GM12878 (cell line): ENCODE measurements around the gene CCNL2. TPM values are rescaled to one million over a fixed set of nuclear protein-coding genes. Genes with fewer than 3 reads are reported as not detected.

Source experiments
- CBX3 ChIP-seq: fragments of 200-600 bp; sonication (generic); IDR thresholded peaks from 2 replicates; pipeline ENCODE4 v1.6.1; 2016; ENCODE audit warnings: low read depth, borderline replicate concordance
- CEBPB ChIP-seq, 2 experiments: fragments of 150-350 bp in 1 of 2; IDR thresholded peaks; 2 replicates each; pipeline ENCODE4 v1.6.1; 2012 to 2014; ENCODE audit warnings: low read depth in 2 of 2, low read length in 2 of 2, borderline replicate concordance in 1 of 2, inconsistent platforms in 1 of 2
- CREB1 ChIP-seq: IDR thresholded peaks from 2 replicates; pipeline ENCODE4 v1.6.1; 2012; ENCODE audit warnings: low read depth, mild to moderate bottlenecking, inconsistent platforms
- CREM ChIP-seq: IDR thresholded peaks from 2 replicates; pipeline ENCODE4 v1.6.1; 2014; ENCODE audit warnings: antibody characterized with exemption, low read depth
- ETV6 ChIP-seq, 2 experiments: fragments of 450-650 bp in 1 of 2; IDR thresholded peaks in 1 of 2; conservative IDR thresholded peaks in 1 of 2; 2 replicates each; pipeline ENCODE4 v1.6.1; 2014; ENCODE audit warnings: antibody characterized with exemption in 1 of 2, borderline replicate concordance in 1 of 2, low read depth in 1 of 2, mild to moderate bottlenecking in 1 of 2, moderate library complexity in 1 of 2
- HCFC1 ChIP-seq: fragments of 150-350 bp; IDR thresholded peaks from 2 replicates; pipeline ENCODE4 v1.6.1; 2014; ENCODE audit warnings: low read length
- KLF5 ChIP-seq: fragments of 450-650 bp; IDR thresholded peaks from 2 replicates; pipeline ENCODE4 v1.6.1; 2014; ENCODE audit warnings: mild to moderate bottlenecking; ENCODE audit not compliant: partially characterized antibody
- MEF2B ChIP-seq: fragments of 450-650 bp; IDR thresholded peaks from 2 replicates; pipeline ENCODE4 v1.6.1; 2018; ENCODE audit warnings: mild to moderate bottlenecking, moderate library complexity; ENCODE audit not compliant: partially characterized antibody, poor library complexity, severe bottlenecking
- NFYA ChIP-seq: IDR thresholded peaks from 2 replicates; pipeline ENCODE4 v1.6.1; 2011; ENCODE audit warnings: low read depth, mild to moderate bottlenecking, low read length, improper control_type of control experiment, borderline replicate concordance
- NFYB ChIP-seq: IDR thresholded peaks from 2 replicates; pipeline ENCODE4 v1.6.1; 2011; ENCODE audit warnings: low read depth, mild to moderate bottlenecking, low read length, improper control_type of control experiment, moderate library complexity; ENCODE audit not compliant: insufficient read depth
- NKRF ChIP-seq: fragments of 450-650 bp; conservative IDR thresholded peaks from 2 replicates; pipeline ENCODE4 v1.6.1; 2017; ENCODE audit warnings: mild to moderate bottlenecking, moderate library complexity
- PAX5 ChIP-seq: IDR thresholded peaks from 2 replicates; pipeline ENCODE4 v1.6.1; 2011; ENCODE audit warnings: low read depth, low read length, borderline replicate concordance
- RAD21 ChIP-seq: IDR thresholded peaks from 2 replicates; pipeline ENCODE4 v1.6.1; 2011; ENCODE audit warnings: mild to moderate bottlenecking, low read depth, low read length, moderate library complexity; ENCODE audit not compliant: insufficient read depth
- SKIL ChIP-seq: fragments of 450-650 bp; IDR thresholded peaks from 2 replicates; pipeline ENCODE4 v1.6.1; 2017; ENCODE audit warnings: mild to moderate bottlenecking, low read depth, inconsistent platforms; ENCODE audit not compliant: poor library complexity, severe bottlenecking
- SMAD1 ChIP-seq: fragments of 450-650 bp; IDR thresholded peaks from 2 replicates; pipeline ENCODE4 v1.6.1; 2018; ENCODE audit warnings: mild to moderate bottlenecking, low read depth; ENCODE audit not compliant: partially characterized antibody
- SPI1 ChIP-seq: IDR thresholded peaks from 2 replicates; pipeline ENCODE4 v1.6.1; 2011; ENCODE audit warnings: low read depth, mild to moderate bottlenecking, low read length, moderate library complexity, borderline replicate concordance; ENCODE audit not compliant: insufficient read depth
- SREBF1 ChIP-seq: IDR thresholded peaks from 2 replicates; pipeline ENCODE4 v1.6.1; 2012; ENCODE audit warnings: mild to moderate bottlenecking, low read length
- SRF ChIP-seq, 2 experiments: IDR thresholded peaks; 2 replicates each; pipeline ENCODE4 v1.6.1; 2011; ENCODE audit warnings: low read depth in 2 of 2, low read length in 2 of 2, mild to moderate bottlenecking in 1 of 2, moderate library complexity in 1 of 2
- STAT3 ChIP-seq: IDR thresholded peaks from 2 replicates; pipeline ENCODE4 v1.6.1; 2011; ENCODE audit warnings: low read depth, low read length, improper control_type of control experiment
- SUZ12 ChIP-seq: fragments of 200-600 bp; sonication (generic); IDR thresholded peaks from one replicate; pipeline ENCODE4 v1.6.1; 2018; ENCODE audit warnings: antibody characterized with exemption, mild to moderate bottlenecking; ENCODE audit not compliant: unreplicated experiment
- ZBTB4 ChIP-seq: fragments of 450-650 bp; formaldehyde crosslinking; IDR thresholded peaks from 2 replicates; pipeline ENCODE4 v1.4.0; 2022; ENCODE audit warnings: mild to moderate bottlenecking, moderate library complexity
- ZNF207 ChIP-seq: fragments of 450-650 bp; IDR thresholded peaks from 2 replicates; pipeline ENCODE4 v1.6.1; 2014; ENCODE audit warnings: antibody characterized with exemption, mild to moderate bottlenecking, borderline replicate concordance
- ZNF24 ChIP-seq: fragments of 450-650 bp; IDR thresholded peaks from 2 replicates; pipeline ENCODE4 v1.6.1; 2017; ENCODE audit warnings: antibody characterized with exemption, mild to moderate bottlenecking
- polyA plus RNA-seq, 11 experiments: library from polyadenylated mRNA; depleted of rRNA in 4 of 11; unstranded in 6 of 11; stranded (reverse) in 5 of 11; fragments of >200 nt; fragmentation: Nextera tagmentation in 4 of 11; fragmentation: Illumina TruSeq in 1 of 11; extraction: Ambion mirVana in 4 of 11; extraction: Trizol in 1 of 11; gene quantifications; 1 replicate in 1 of 11; 2 replicates in 10 of 11; pipeline versions ENCODE4 v1.2.1 to v1.2.3, GENCODE V29; 2011 to 2016; ENCODE audit warnings: inconsistent platforms in 2 of 11, missing spikeins in 2 of 11, low read depth in 1 of 11
- total RNA-seq, 4 experiments: library from RNA; depleted of rRNA in 3 of 4; stranded (reverse); fragments of >200 nt in 3 of 4; fragmentation: Illumina TruSeq in 1 of 4; extraction: Trizol in 1 of 4; gene quantifications; 2 replicates each; pipeline versions ENCODE4 v1.2.1 to v1.2.3, GENCODE V29; 2013 to 2021

CCNL2 gene
- total and polyA plus RNA-seq, 10 of the 15 experiments (the other 5 are each of a cell fraction or from before 2014, with no cell fraction given) = 2.1 to 143 (median 101) TPM

- TF ChIP-seq ZBTB4 (CRISPR knock-in tag) (no peak), SKIL (no peak), STAT3 (no peak), SREBF1 (peak; percentile 86), CBX3 (no peak), PAX5 (0 out of 2 replicates have a peak, but pooled peaks have one; percentile 47), ZNF24 (peak; percentile 93), CREM (peak; percentile 96), HCFC1 (peak; percentile 98), NKRF (peak; percentile 74), MEF2B (peak; percentile 47), ZNF207 (peak; percentile 100), SPI1 (peak; percentile 71), RAD21 (no peak), NFYB (no peak), SRF (IDR thresholded peaks at IDR 0.05; ENCODE audit: low read depth in 2 of 2, low read length in 2 of 2) (peak; percentile 53 to 85; a peak in 3 of 4 replicates), CREB1 (peak; percentile 94), SUZ12 (no peak), SMAD1 (peak; percentile 83), NFYA (no peak), CEBPB (IDR thresholded peaks at IDR 0.05; ENCODE audit: borderline replicate concordance in 1 of 2, low read depth in 2 of 2, low read length in 2 of 2) (no peak), ETV6 (conservative IDR thresholded peaks at IDR 0.05 in 1 of 2, IDR thresholded peaks at IDR 0.05 in 1 of 2; ENCODE audit: borderline replicate concordance in 1 of 2, low read depth in 1 of 2) (peak in 1 of 2 experiments; percentile 66; a peak in 1 of 4 replicates), KLF5 (peak; percentile 92)
Measured at GRCh38 chr1:1374929-1375662, 24.0 kb downstream of the CCNL2 start, which contains the start of gene AURKAIP1 (continued).
